ENCODE data around the gene RGS1.
A peak's percentile ranks its signal among the peaks of the same experiment; 100 is the strongest.

DNA sequence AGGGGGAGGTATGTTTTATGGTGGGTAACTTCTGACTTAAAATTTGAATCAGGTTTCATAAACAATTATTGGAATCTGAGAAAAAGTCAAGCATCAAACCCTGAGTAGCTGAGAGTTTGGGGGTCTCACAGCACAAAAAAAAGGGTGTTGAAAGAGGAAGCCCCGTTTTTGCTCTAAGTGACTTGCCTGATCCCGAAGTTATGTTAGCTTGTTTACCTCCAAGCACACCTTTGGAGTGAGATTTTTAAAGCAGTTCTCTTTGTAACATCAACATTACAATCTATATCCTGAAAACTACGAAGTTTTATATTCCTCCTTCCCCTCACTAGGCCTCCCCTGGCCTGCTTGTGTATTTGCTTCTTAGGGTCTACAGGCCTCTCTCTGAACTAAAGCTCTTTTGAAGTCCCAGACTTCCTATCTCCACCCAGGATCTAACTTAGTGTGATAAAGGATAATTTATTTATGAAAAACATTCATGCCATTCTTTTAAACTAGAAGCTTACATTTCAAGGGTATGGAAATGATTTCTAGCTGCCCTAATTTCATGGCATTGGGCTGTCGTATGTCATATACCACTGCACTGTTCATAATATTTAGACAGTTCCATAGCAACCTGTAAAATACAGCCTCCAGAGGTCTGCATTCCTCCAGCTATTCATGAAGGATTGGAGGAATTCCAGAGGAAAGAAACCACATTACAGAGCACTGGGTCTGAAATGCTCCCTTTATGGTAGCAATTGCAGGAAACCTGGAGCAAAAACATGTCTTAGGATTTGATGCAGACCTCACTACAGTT is 36.1 kb upstream of the RGS1 start:
- no peak for TF ChIP-seq GABPA (IDR thresholded peaks at IDR 0.05; ENCODE audit: low read depth)
- TF ChIP-seq, protein P1, sequence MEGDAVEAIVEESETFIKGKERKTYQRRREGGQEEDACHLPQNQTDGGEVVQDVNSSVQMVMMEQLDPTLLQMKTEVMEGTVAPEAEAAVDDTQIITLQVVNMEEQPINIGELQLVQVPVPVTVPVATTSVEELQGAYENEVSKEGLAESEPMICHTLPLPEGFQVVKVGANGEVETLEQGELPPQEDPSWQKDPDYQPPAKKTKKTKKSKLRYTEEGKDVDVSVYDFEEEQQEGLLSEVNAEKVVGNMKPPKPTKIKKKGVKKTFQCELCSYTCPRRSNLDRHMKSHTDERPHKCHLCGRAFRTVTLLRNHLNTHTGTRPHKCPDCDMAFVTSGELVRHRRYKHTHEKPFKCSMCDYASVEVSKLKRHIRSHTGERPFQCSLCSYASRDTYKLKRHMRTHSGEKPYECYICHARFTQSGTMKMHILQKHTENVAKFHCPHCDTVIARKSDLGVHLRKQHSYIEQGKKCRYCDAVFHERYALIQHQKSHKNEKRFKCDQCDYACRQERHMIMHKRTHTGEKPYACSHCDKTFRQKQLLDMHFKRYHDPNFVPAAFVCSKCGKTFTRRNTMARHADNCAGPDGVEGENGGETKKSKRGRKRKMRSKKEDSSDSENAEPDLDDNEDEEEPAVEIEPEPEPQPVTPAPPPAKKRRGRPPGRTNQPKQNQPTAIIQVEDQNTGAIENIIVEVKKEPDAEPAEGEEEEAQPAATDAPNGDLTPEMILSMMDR (IDR thresholded peaks at IDR 0.05): no peak
- peak; percentile 92 for TF ChIP-seq TCF12 (IDR thresholded peaks at IDR 0.05)
- peak; percentile 33; the same call in 1 of the 2 replicates for TF ChIP-seq YY1 (IDR thresholded peaks at IDR 0.05; ENCODE audit: low read depth)
- no peak for TF ChIP-seq RFX5 (IDR thresholded peaks at IDR 0.05; ENCODE audit: low read length)
- TF ChIP-seq RAD21 (IDR thresholded peaks at IDR 0.05; ENCODE audit: low read length): 0 out of 2 replicates have a peak, but pooled peaks have one; percentile 11

All from SK-N-SH (cell line).